Activated CD8-positive, alpha-beta memory T cell treated with anti-CD3 and anti-CD28 coated beads, Interleukin-2, amount 50 U/mL, for 24 hours (primary cell): ENCODE results near the gene ERGIC1.
A peak's percentile ranks its signal among the peaks of the same experiment; 100 is the strongest.

ENCODE experiments used
- DNase-seq: peaks from one replicate; pipeline ENCODE4 v3.0.0-alpha.2; 2020; ENCODE audit errors: extremely low read depth

ERGIC1 gene

DNA sequence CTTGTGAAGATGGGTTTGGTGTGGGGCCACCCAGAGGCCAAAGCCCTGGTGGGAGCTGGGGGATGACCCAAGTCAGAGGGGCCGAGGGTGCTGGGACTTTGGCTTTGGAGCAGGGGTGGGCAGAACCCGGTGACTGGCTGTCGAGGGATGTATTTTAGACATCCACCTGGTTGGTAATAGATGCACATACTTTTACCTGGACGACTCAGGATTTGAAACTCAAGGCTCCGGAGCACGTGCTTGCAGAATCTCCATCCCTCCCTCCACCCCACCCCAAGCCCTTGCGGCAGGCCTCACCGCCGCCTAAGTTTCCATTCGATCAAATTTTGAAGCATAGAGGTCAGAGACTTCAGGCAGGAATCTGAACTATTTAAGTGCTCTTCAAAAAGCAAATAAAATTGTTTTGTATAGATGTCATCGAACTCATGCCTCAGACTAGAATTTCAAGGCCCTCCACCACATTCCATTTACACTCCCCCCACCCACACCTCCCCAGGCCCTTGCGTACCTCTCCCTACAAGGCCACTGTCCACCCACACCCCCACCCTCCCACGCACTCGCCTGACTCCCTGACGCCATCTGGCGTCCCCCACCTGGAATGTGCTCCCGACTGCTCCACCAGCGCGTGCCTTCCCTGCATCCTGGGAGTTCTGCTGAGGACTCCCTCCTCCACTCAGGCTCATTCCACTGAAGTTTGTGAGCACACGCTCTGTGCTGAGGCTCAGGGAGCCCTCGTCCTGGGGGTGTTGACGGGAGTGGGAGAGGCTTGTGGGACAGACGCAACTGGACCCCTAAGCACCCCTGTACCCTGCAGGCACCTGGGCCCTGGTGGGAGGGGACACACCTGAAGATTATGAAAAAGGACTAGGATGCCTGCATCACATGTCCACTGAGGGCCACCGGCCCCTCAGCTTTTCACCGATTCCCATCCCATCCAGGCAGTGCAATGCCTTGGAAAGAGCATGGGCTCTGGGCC lies 68.7 kb downstream of the ERGIC1 start:
- no peak for DNase-seq

DNA sequence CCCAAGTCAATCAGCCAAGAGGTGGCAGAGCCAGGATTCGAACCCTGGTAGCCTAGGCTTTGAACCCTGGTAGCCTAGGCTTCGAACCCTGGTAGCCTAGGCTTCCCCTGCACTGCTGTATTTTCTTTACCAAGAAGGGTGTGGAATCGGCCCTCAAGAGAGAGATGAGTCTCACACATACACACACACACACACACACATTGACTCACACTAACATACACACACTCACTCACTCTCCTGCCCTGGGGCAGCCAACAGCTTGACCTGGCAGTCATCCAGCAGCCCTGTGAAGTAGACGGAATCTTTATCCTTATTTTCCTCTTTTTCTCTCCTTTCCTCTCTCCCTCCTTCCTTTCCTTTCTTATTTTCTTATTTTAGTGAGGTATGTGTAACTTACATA lies 69.7 kb downstream of the ERGIC1 start:
- no peak for DNase-seq

- no peak for DNase-seq
Observed at GRCh38 chr5:172904312-172904642, 70.2 kb downstream of the ERGIC1 start.

- DNase-seq, result no peak
Observed at GRCh38 chr5:172904643-172905345, 70.7 kb downstream of the ERGIC1 start.

DNA sequence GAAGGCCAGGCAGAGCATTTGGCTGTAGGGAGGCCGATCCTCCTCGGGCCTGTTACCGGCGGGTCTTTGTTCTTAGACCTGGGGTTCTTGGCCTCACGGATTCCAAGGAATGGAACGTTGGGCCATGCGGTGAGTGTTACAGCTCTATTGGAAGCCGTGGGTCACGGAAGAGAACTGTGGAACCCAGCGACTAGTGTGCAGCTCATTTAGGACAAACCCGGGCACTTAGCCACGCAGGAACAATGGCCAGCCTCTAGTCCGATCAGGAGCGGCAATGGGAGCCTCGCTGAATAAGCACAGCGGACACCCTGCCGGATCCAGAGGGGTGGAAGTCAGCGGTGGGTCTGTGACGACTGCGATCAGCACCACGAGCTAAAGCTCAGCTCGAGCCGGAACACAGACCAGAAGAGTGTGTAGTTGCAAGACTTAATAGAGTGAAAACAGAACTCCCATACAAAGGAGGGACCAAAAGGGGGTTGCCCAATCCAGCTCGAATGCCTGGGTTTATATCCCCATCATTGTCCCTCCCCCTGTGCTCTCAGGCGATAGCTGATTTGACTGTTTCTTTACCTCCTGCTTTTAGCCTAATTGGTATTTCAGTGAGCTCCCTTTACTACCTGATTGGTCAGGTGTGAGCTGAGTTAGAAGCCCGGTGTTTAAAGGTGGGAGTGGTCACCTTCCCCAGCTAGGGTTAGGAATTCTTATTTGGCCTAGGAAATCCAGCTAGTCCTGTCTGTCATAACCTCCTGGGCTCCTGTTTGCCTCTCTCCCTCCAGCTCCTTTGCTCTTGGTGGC lies 71.5 kb downstream of the ERGIC1 start:
- no peak for DNase-seq

DNA sequence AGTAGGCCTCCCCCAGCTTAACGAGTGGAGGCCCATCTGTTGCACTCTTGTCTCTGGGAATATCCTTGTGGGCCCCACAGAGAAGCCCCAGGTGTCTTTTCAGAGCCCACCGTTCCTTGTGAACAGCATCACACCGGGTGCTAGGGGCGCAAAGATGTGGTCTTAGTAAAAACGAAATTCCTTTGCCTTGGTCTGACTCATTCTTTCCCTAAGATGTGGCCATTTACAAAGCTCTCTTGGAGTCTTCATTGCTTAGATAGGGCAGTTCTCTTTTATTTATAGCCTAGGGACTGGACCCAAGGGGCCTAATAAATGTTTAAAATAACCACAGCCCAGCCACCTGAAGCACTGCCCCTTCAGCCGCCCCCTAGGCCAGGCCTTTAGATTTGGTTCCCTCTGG lies 72.4 kb downstream of the ERGIC1 start:
- no peak for DNase-seq

- no peak for DNase-seq
Observed at GRCh38 chr5:172906888-172907287, 72.8 kb downstream of the ERGIC1 start.

DNA sequence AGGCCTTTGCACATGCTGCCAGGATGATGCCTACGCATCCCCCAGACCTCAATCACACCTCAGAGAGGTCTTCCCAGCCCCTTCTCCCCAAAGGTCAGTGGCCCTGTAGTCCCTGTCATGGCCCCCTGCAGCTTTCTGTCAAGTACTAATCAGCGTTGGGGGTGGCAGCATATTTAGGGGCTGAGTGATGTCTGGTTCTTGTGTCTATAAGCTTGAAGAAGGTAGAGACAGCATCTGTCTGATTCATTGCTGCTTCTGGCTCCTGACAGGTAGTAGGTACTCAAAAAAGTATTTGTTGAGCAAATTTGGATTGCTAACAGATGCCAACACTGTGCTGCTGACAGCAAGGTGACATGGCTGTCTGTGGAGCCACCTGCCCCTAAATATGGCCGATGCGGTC lies 73.6 kb downstream of the ERGIC1 start:
- no peak for DNase-seq

- DNase-seq, result no peak
Observed at GRCh38 chr5:172908662-172909061, 74.6 kb downstream of the ERGIC1 start.

DNA sequence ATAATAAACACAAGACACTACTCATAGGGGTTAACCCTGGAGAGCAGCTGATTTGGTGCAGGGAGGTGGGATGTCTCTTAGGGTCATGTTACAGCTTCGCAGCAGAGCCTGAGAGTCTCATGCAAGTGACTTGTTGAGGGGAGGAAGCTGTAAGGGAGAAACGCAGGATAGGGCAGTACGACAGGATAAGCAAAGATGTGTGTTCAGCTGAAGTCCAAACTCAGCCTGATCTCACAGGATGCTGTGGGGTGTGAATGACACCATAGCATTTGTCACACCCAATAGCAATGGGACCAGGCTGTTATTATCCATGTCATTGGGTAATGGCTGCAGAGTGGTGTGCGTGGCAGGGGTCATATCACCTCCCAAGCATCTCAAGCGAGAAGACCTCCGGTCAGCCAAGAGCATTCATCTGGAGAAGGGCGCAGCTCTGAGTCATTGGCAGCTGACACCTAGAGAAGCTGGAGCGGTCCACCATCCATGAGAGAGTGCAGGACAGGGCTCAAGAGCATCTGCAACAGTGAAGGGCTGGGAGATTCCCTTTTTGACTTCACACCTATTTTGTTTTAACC lies 76.0 kb downstream of the ERGIC1 start:
- DNase-seq, result no peak

- DNase-seq, result no peak
Observed at GRCh38 chr5:172910828-172911627, 77.0 kb downstream of the ERGIC1 start.

DNA sequence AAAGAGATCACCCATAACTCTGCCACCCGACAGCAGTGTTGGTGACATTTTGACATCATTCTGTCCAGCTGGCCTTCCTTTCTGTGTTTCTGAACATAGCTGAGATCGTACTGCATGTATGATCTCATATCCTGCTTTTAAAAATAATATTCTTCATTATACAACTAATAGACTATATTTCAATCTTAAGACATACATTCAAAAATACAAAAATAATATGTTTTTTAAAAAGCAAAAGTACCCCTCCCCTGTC lies 77.5 kb downstream of the ERGIC1 start:
- DNase-seq, result no peak

DNA sequence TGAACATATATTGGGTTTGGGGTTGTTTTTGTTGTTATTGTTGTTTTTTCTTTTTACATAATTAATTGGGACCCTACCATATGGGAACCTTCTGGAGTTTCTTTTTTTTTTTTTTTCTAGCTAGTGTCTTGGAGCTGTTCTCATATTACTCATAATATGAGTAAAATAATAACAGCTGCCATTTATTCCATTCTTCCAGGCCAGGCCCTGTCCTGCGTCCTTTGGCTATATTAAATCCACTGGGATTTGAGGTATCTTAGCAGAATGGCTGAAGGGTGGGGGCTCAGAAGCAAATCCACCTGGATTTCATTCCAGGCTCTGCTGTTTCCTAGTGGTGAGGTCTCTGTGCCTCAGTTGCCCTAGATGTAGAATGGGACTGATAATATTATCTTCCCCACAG lies 77.9 kb downstream of the ERGIC1 start:
- DNase-seq, result no peak

- no peak for DNase-seq
Observed at GRCh38 chr5:172913117-172913850, 79.2 kb downstream of the ERGIC1 start.

DNA sequence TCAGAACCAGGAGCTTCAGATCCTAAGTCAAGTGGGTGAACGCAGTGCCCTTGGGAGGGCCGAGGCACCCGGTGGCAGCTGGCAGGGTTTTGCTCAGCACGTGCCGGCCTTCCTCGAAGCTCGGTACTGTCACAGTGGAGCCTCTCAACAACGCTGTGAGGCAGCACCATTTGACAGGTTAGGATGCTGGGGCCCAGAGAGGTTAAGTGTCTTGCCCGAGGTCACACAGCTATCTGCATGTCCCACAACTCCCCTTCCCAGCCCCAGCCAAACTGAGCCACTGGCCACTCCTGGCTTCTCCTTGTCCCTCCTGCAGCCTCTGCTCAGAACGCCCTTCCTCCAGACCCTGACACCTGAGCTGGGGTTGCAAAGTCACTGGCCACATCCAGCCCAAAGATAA lies 81.5 kb downstream of the ERGIC1 start:
- no peak for DNase-seq

GRCh38 chr5:172918421-172919371 lies 84.6 kb downstream of the ERGIC1 start:
- peak; percentile 8 for DNase-seq

- DNase-seq, result no peak
Observed at GRCh38 chr5:172919525-172920446, 85.7 kb downstream of the ERGIC1 start.

DNA sequence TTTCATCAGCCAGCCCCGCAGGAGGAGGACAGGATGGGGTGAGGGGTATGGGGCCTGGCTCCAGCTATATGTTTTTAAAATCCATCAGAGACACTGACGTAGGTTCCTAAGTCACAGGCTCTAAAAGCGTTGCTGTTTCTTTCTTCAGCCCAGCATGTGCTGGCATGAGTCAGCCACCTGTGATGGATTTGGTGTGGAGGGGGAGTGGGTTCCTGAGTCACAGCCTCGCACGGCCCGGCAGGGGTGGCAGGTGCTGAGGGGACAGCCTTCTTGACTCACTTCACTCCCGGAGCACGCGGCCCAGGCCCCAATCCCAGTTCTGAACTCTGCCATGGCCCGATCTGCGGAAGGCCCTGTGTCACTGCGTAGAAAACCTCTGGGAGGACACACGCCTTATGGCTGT lies 86.4 kb downstream of the ERGIC1 start:
- DNase-seq, result no peak

DNA sequence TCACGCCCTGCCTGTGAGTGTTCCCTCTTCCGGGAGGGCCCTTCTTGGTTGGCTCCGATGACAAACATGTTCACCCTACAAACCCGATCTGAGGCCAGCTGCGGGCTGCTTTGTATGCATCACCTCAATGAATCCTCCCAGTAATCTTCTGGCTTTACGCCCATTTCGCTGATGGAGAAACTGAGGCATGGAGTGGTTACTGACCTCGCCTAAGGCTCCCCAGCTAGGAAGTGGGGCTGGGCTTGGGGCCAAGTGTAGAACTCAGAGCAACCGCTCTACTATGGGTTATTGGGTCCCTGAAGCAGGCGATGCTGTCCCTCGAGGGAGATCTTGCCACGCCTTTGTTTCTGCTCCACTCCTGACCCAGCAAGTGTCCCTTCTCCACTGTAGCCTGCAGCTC lies 86.9 kb downstream of the ERGIC1 start:
- DNase-seq, result no peak
